GM15510 (cell line): Measurements from ENCODE around the gene SYTL5.

Experiments used
- POLR2A ChIP-seq: IDR thresholded peaks from 3 replicates; pipeline ENCODE4 v1.6.1; 2011; ENCODE audit warnings: borderline replicate concordance; ENCODE audit not compliant: insufficient read length; ENCODE audit errors: extremely low read depth

The SYTL5 gene

GRCh38 chrX:38066934-38067333 lies 60.6 kb downstream of the SYTL5 start:
- TF ChIP-seq POLR2A: no peak

- no peak for TF ChIP-seq POLR2A
These were observed 62.9 kb downstream of the SYTL5 start for GRCh38 chrX:38069273-38069672.

DNA sequence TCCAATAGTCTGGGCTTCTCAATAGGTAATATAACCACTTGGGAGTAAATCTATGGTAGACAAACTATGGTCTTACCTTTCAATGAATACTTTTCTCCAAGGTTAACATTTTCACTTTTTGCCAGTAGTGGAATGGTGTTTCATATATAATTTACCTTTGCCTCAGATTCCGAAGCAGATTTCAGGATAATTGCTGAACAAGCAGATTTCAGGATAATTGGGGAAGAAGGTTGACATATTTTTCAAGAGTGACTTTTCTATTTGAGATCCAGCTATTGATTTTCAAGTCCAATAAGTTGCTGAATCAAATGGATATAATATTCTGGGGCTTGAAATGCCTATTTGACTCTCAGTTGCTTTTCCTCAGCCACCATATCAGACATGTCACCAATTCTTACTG lies 63.6 kb downstream of the SYTL5 start:
- TF ChIP-seq POLR2A: no peak

DNA sequence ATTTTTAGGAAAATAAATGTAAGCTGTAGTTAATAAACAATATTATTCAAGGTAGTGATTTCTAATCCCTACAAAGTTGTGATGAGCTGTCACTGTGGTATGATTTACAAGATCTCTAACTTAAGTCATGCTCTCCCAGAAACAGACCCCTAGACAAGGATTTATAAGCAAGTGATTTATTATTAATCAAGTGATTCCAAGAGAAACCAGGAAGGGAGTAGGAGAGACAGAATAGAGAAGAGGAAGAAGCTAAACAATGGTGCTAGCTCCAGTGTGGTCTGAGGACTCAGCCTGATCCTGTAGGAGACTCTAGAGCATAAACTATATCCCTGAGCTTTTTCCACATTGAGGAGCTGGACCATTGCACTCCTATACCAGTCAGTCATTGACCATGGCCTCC lies 73.1 kb downstream of the SYTL5 start:
- no peak for TF ChIP-seq POLR2A

DNA sequence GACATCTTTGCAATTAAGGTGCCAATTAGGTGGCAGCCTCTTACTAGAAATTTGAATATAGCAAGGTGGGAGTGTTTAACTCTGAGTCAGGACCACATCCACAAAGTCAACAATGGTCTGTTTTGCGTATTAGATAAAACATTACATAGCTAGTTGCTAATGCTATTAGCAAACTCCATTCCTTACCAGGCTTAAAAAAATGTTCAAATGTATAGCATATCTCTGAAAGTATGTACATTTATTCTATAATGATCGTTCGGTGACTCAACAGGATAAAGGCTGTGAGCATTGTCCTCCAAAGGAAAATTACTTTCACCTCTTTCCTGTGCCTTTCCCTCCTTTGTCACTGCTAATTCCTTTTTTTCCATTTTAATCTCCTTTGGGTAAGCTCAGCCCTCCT lies 74.5 kb downstream of the SYTL5 start:
- TF ChIP-seq POLR2A: no peak

DNA sequence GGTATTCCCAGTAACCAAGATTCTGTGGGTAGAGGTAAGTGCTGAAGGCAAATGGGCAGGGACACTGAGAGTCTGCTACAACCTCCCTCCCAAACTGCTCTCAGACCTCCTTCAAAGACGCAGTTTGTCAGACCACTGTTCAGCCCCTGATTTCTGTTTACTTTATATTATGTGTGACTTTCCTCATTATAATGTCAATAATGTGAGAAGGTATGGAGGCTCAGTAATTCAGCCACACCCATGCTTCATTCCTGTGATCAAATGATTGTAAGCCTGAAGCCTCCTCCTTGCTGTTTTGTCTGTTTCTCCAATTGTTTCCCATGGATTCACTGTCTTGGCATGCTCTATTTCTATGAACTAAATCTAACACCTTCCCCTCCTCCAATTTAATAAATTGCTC lies 75.6 kb downstream of the SYTL5 start:
- TF ChIP-seq POLR2A: no peak

DNA sequence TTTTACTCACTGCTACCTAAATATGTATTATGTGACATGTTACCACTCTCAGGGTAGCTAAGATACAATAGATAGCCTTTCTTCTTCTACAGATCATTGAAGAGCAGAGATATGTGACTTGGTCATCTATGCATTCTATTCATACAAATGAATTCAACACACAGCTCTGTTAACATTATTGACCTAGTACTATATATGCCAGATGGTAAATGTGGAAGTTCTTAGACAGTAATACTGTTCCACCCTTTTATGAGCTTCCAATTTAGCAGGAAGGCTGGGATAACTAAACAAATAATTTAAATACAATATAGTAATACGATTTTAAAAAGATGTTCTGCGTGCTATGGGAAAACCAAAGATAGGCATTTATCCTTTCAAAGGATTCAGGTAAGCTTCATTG lies 76.0 kb downstream of the SYTL5 start:
- TF ChIP-seq POLR2A: no peak

DNA sequence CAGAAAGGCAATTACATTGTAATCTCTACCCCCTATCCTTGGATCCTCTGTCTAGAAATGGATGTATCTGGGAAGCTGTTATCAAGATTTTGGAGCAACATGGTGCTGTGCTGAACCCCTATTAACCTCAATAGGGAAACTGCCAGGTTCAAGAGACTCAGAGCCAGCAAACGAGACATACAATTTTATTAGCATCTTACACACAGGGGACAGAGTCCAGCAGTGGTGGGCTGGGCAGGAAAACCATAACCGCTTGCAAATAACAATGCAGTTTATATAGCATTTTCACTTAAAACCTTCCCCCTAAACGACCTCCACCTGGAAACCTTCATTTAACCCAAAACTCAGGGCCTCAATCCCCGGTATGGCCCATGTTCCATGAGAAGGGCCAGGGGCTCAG lies 79.5 kb downstream of the SYTL5 start:
- no peak for TF ChIP-seq POLR2A

GRCh38 chrX:38086451-38087215 lies 80.3 kb downstream of the SYTL5 start:
- no peak for TF ChIP-seq POLR2A

GRCh38 chrX:38087594-38087993 lies 81.2 kb downstream of the SYTL5 start:
- no peak for TF ChIP-seq POLR2A

DNA sequence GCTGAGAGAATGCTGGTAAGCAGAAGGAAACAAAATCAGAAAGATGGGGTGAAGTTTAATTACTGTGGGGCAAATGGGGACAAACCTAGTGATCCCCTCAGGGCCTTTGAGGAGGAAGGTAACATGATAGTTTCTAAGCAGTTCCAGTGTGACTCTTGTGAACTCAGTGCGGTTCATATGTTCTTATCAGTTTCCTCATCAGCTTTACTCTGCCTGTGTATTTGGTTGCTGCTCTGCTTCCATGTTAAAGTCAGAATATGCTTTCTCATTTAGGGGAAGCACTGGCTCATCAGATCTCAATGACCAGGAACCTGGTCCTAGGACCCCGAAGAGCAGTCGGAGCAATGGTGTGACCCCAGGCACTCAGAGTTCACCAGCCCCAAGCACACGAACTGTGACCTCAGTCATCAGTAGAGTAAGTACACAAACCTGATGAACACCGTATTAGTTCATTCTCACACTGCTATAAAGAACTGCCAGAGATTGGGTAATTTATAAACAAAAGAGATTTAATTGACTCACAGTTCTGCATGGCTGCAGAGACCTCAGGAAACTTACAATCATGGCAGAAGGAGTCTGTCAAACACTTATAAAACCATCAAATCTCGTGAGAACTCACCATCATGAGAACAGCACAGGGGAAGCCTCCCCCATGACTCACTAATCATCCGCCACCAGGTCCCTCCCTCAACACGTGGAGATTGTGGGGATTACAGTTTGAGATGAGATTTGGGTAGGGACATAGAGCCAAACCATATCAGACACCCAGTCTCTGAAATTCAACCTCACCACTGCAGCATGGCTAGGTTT lies 83.0 kb downstream of the SYTL5 start:
- TF ChIP-seq POLR2A: no peak

- TF ChIP-seq POLR2A: no peak
These were observed 89.7 kb downstream of the SYTL5 start for GRCh38 chrX:38095971-38096529.

- no peak for TF ChIP-seq POLR2A
These were observed 93.3 kb downstream of the SYTL5 start for GRCh38 chrX:38099688-38100087.

DNA sequence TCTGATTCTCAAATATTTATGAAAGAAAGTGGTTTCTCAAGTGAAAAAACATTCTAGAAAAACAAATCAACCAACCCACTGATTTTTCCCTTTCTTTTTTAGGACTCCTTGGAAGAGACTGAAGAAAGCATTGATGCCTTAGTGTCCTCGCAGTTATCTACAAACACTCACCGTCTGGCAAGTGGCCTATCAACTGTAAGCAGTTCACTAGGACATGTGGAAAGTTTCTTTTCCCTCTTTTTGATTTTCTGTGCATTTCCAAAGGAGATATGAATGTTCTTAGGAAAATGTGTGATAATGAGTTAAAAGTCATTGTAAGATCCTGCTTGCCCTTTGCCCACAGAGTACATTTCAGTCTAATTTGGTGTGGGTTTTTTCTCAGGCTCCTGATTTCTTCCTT lies 95.9 kb downstream of the SYTL5 start:
- TF ChIP-seq POLR2A: no peak

GRCh38 chrX:38102875-38103274 lies 96.5 kb downstream of the SYTL5 start:
- TF ChIP-seq POLR2A: no peak
